ENCODE measurements around the gene ST3GAL5. TPM values are rescaled to one million over a fixed set of nuclear protein-coding genes. Genes with fewer than 3 reads are reported as not detected.

Gene ST3GAL5
- total RNA-seq, 1 donor from 2014 or later: 27.3 TPM

DNA sequence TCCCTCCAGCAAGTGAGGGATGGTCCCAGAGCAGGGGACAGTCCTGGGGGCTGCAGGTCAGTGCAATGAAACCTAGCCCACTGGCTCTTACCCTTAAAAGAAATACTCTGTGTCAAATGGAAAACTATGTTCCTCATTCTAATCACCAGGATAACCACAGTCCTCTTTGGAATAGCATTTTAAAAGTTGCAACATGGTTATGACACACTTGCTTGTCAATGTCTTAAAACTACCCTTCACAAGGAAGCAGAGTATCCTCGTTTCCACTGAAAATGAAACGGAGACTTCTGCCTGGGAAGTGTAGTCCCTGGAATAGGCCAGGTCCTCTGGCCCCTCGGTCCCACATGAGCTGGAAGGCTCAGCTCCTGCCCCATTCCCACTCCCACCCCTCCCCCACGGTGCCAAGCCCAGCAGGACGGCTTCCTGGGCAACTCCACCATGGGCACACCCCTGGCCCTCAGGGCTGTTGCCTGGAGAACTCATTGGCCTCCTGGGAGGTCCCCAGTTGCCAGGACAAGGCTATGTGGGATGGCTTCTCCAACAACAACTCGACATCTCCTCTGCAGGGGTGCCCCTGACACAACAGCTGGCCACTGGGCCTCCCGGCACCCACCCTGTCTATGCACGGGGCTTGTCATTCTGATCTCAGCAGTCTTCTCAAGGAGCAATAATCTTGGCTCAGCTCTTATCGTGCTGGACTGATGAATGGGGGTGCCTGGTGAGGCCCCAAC lies 38.3 kb upstream of the ST3GAL5 start:
- Mint-ChIP-seq H3K4me1 (ENCODE audit: low read depth) (peaks cover 37% of the 10 kb centered on the region), H3K36me3 (ENCODE audit: insufficient read depth) (no peaks in the 10 kb centered on the region), H3K27me3 (no peaks in the 10 kb centered on the region), H3K4me3 (ENCODE audit: low read depth) (no peak overlapping the region), H3K9me3 (ENCODE audit: low read depth) (no peaks in the 10 kb centered on the region), H3K27ac (no peak overlapping the region)
- TF ChIP-seq, protein P1, sequence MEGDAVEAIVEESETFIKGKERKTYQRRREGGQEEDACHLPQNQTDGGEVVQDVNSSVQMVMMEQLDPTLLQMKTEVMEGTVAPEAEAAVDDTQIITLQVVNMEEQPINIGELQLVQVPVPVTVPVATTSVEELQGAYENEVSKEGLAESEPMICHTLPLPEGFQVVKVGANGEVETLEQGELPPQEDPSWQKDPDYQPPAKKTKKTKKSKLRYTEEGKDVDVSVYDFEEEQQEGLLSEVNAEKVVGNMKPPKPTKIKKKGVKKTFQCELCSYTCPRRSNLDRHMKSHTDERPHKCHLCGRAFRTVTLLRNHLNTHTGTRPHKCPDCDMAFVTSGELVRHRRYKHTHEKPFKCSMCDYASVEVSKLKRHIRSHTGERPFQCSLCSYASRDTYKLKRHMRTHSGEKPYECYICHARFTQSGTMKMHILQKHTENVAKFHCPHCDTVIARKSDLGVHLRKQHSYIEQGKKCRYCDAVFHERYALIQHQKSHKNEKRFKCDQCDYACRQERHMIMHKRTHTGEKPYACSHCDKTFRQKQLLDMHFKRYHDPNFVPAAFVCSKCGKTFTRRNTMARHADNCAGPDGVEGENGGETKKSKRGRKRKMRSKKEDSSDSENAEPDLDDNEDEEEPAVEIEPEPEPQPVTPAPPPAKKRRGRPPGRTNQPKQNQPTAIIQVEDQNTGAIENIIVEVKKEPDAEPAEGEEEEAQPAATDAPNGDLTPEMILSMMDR (IDR thresholded peaks at IDR 0.05; ENCODE audit: unreplicated experiment): no peak
- no peak for DNase-seq (ENCODE audit: low spot score, unreplicated experiment)

DNA sequence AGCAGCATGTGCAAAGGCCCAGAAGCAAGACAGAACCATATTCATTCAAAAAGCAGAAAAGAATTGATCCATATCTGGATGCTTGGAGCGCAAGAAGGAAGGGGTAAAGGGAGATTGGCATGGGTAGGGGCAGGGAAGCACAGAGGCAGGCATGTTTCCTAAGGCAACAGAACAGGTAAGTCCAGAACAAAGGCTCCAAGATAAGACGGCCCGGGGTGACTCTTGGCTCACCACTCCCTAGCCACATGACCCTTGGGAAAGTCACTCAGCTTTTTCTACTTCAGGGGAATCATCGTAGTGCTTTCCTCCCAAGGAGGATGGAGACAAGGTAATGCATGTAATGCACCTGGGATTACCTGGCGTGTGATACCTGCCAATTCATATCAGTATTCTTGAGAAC lies 37.7 kb upstream of the ST3GAL5 start:
- no peak overlapping the region for H3K27ac Mint-ChIP-seq
- H3K36me3 Mint-ChIP-seq (ENCODE audit: insufficient read depth): no peaks in the 10 kb centered on the region
- H3K9me3 Mint-ChIP-seq (ENCODE audit: low read depth): no peaks in the 10 kb centered on the region
- peaks cover 42% of the 10 kb centered on the region for H3K4me1 Mint-ChIP-seq (ENCODE audit: low read depth)
- H3K4me3 Mint-ChIP-seq (ENCODE audit: low read depth): no peak overlapping the region
- no peaks in the 10 kb centered on the region for H3K27me3 Mint-ChIP-seq
- DNase-seq (ENCODE audit: low spot score, unreplicated experiment): no peak
- TF ChIP-seq, protein P1 (IDR thresholded peaks at IDR 0.05; ENCODE audit: unreplicated experiment): no peak

DNA sequence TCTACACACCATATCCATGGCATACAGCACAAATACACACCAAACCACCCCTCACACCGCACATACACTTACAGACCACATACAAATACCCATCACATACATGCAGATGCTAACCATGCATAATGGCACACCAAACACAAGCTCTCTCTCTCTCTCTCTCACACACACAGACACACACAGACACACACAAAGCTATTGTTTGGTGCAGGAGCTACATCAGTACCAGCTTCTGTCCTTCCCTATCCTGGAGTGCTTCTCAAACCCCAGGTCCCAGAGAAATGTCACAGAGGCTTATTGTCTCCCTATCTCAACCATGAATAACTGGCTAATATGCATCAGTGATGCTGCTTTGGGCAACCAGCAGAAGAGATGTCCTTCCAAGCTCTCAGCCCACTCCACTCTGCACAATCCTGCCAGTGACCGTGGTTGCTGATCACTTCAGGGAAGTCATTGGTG lies 36.5 kb upstream of the ST3GAL5 start:
- DNase-seq (ENCODE audit: low spot score, unreplicated experiment): no peak
- no peak overlapping the region for H3K4me3 Mint-ChIP-seq (ENCODE audit: low read depth)
- peaks cover 45% of the 10 kb centered on the region for H3K4me1 Mint-ChIP-seq (ENCODE audit: low read depth)
- H3K9me3 Mint-ChIP-seq (ENCODE audit: low read depth): no peaks in the 10 kb centered on the region
- H3K27ac Mint-ChIP-seq: no peak overlapping the region
- no peaks in the 10 kb centered on the region for H3K36me3 Mint-ChIP-seq (ENCODE audit: insufficient read depth)
- H3K27me3 Mint-ChIP-seq: no peaks in the 10 kb centered on the region
- TF ChIP-seq, protein P1 (IDR thresholded peaks at IDR 0.05; ENCODE audit: unreplicated experiment): no peak

DNA sequence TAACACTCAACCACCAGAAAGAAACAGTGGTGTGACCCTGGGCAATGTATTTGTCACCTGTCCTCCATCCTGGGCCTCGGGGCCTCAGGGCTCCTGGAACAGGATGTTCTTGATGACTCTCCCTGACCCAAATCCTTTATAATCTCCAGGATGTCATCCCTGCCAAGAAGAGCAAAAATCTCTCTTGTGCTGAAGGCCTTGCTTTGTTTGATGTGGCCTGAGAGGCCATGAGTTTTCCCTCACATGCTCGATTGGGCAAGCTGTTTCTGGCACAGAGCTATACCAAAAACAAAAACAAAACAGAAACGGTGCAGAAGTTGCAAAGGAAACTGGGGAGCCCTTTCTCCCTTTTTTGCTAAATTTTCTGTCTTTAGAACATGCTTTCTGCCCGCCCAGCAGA lies 35.7 kb upstream of the ST3GAL5 start:
- Mint-ChIP-seq H3K4me3 (ENCODE audit: low read depth) (no peak overlapping the region), H3K9me3 (ENCODE audit: low read depth) (no peaks in the 10 kb centered on the region)
- TF ChIP-seq, protein P1 (IDR thresholded peaks at IDR 0.05; ENCODE audit: unreplicated experiment): no peak

DNA sequence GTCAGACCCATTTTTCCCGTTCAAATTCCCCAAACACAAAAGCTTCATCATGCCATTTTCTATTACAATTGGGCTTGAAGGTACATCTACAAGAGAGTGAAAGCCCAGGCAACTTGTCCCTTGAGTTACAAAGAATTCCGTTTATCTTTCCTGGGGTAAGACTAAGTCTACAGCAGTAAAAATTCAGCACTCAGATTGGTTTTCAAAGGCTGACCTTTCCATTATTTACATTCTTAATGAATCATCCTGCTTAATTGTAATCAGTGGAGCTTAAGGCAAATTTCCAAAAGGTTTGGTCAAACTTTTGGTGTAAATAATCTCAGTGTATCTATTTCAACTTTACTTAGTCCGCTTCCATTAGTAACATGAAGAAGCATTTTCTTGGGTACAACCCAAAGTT lies 33.4 kb upstream of the ST3GAL5 start:
- DNase-seq (ENCODE audit: low spot score, unreplicated experiment): no peak
- Mint-ChIP-seq H3K27me3 (no peaks in the 10 kb centered on the region), H3K9me3 (ENCODE audit: low read depth) (no peaks in the 10 kb centered on the region), H3K4me1 (ENCODE audit: low read depth) (peaks cover 37% of the 10 kb centered on the region), H3K27ac (peak overlapping the region; percentile 92), H3K4me3 (ENCODE audit: low read depth) (peak overlapping the region; percentile 46), H3K36me3 (ENCODE audit: insufficient read depth) (no peaks in the 10 kb centered on the region)
- TF ChIP-seq, protein P1 (IDR thresholded peaks at IDR 0.05; ENCODE audit: unreplicated experiment): no peak

More for the DNA sequence above, 35.7 kb upstream of the ST3GAL5 start:
- Mint-ChIP-seq H3K36me3 (ENCODE audit: insufficient read depth) (no peaks in the 10 kb centered on the region), H3K4me1 (ENCODE audit: low read depth) (peaks cover 41% of the 10 kb centered on the region), H3K27ac (peak overlapping the region; percentile 39), H3K27me3 (no peaks in the 10 kb centered on the region)
- DNase-seq (ENCODE audit: low spot score, unreplicated experiment): no peak
